NCI-H2107 treated with DMSO at 0.1 percent for 48 hours (cell line): ENCODE measurements around the gene SLC38A3.
A peak's percentile ranks its signal among the peaks of the same experiment; 100 is the strongest.
"Not testable (repeated sequence)": the region's sequence is repeated elsewhere in the genome, so short reads cannot be mapped to it uniquely, and the experiment has no call there.

Source experiments
- DNase-seq: peaks from one replicate; lab custom pipeline; 2025; ENCODE audit not compliant: unreplicated experiment; lab: John Stamatoyannopoulos, UW

SLC38A3 gene

GRCh38 chr3:50230104-50230793, 25.2 kb downstream of the SLC38A3 start:
- DNase-seq = no peak

- DNase-seq = no peak
These were observed 25.7 kb downstream of the SLC38A3 start for GRCh38 chr3:50230794-50231125.

- DNase-seq = no peak
These were observed 26.5 kb downstream of the SLC38A3 start for GRCh38 chr3:50231581-50231980.

- no peak for DNase-seq
These were observed 27.2 kb downstream of the SLC38A3 start for GRCh38 chr3:50232303-50232702.

- DNase-seq = no peak
These were observed 28.1 kb downstream of the SLC38A3 start for GRCh38 chr3:50233176-50233575.

- DNase-seq = peak; percentile 86
These were observed 30.8 kb downstream of the SLC38A3 start, which contains the start of gene GNAI2 for GRCh38 chr3:50235716-50236483. Gene GNAI2, plus strand, starts transcription at chr3:50236204. Its CDS starts 132 bp downstream, at chr3:50236336.

GRCh38 chr3:50236484-50237132, 31.5 kb downstream of the SLC38A3 start:
- DNase-seq = no peak

GRCh38 chr3:50237133-50237651, 32.1 kb downstream of the SLC38A3 start:
- no peak for DNase-seq

- no peak for DNase-seq
These were observed 32.9 kb downstream of the SLC38A3 start for GRCh38 chr3:50237754-50238548.

GRCh38 chr3:50238549-50239026, 33.5 kb downstream of the SLC38A3 start:
- no peak for DNase-seq

GRCh38 chr3:50239649-50240048, 34.6 kb downstream of the SLC38A3 start:
- no peak for DNase-seq

- DNase-seq = no peak
These were observed 36.1 kb downstream of the SLC38A3 start for GRCh38 chr3:50241163-50241562.

GRCh38 chr3:50241713-50242380, 36.8 kb downstream of the SLC38A3 start:
- DNase-seq = no peak

- DNase-seq = no peak
These were observed 37.3 kb downstream of the SLC38A3 start for GRCh38 chr3:50242381-50242770.

GRCh38 chr3:50242851-50243542, 37.9 kb downstream of the SLC38A3 start:
- DNase-seq = no peak

- no peak for DNase-seq
These were observed 38.4 kb downstream of the SLC38A3 start for GRCh38 chr3:50243543-50243895.

GRCh38 chr3:50244813-50245212, 39.7 kb downstream of the SLC38A3 start:
- DNase-seq = not testable (repeated sequence)

- no peak for DNase-seq
These were observed 40.2 kb downstream of the SLC38A3 start for GRCh38 chr3:50245251-50245745.

- peak; percentile 29 for DNase-seq
These were observed 40.9 kb downstream of the SLC38A3 start for GRCh38 chr3:50245831-50246516.
